Esophagus (tissue), 2 donors: Measurements from ENCODE around the gene RBPJL. TPM values are rescaled to one million over a fixed set of nuclear protein-coding genes. Genes with fewer than 3 reads are reported as not detected.

ENCODE experiments used
- H3K27ac ChIP-seq, 2 donors: one replicate each; pipeline ENCODE4 v1.5.1; 2013; ENCODE audit warnings: low read depth in 2 of 2, mild to moderate bottlenecking in 2 of 2, inconsistent platforms in 1 of 2, low read length in 1 of 2, moderate library complexity in 1 of 2
- H3K27me3 ChIP-seq, 2 donors: one replicate each; pipeline ENCODE4 v1.6.1; 2013; ENCODE audit warnings: low read length in 2 of 2, control low read depth in 1 of 2, mild to moderate bottlenecking in 1 of 2; ENCODE audit not compliant: insufficient read depth in 2 of 2, control insufficient read depth in 1 of 2
- H3K36me3 ChIP-seq, 2 donors: one replicate each; pipeline ENCODE4 v1.6.1; 2013; ENCODE audit warnings: low read length in 1 of 2; ENCODE audit not compliant: control insufficient read depth in 2 of 2, insufficient read depth in 2 of 2
- H3K4me1 ChIP-seq, 2 donors: one replicate each; pipeline ENCODE4 v1.6.1; 2013; ENCODE audit warnings: low read length in 1 of 2; ENCODE audit not compliant: control insufficient read depth in 2 of 2, insufficient read depth in 2 of 2
- H3K4me3 ChIP-seq, 2 donors: one replicate each; pipeline ENCODE4 v1.5.1; 2013; ENCODE audit warnings: low read length in 2 of 2, mild to moderate bottlenecking in 2 of 2, low read depth in 1 of 2, moderate library complexity in 1 of 2
- H3K9me3 ChIP-seq, 2 donors: one replicate each; pipeline ENCODE4 v1.6.1; 2013; ENCODE audit warnings: mild to moderate bottlenecking in 2 of 2, low read depth in 1 of 2, low read length in 1 of 2, moderate library complexity in 1 of 2; ENCODE audit not compliant: control insufficient read depth in 2 of 2, insufficient read depth in 1 of 2
- WGBS, 2 donors: extraction: QIAGEN DNeasy Blood & Tissue Kit; methylation state at CpG; one replicate each; pipeline ENCODE4 v1.1.7; 2013; 5-methylcytosine and 5-hydroxymethylcytosine counted together
- polyA plus RNA-seq, 2 donors: library from polyadenylated mRNA; stranded (reverse); fragments of 200-250 nt; gene quantifications; one replicate each; pipeline ENCODE4 v1.2.3, GENCODE V29; 2013
- donor health status: healthy with polysubstance abuse.
- donor health status: Bipolar disorder and iron deficiency.

RBPJL gene
- polyA plus RNA-seq: under 1 TPM; 0.04 TPM

- no peaks in the 10 kb centered on the region for H3K36me3 ChIP-seq
- H3K27me3 ChIP-seq: peaks cover 2% of the 10 kb centered on the region in 2 donors
- no peak within 1 kb of the TSS for H3K27ac ChIP-seq
- H3K4me1 ChIP-seq: peaks cover 0 to 7% of the 10 kb centered on the region in 2 donors
- H3K4me3 ChIP-seq: no peak within 1 kb of the TSS
- peaks cover 0 to 2% of the 10 kb centered on the region in 2 donors for H3K9me3 ChIP-seq
- 21 to 22% methylated on average over 40 to 41 of the region's 41 CpGs for WGBS, 2 donors
Measured at GRCh38 chr20:45306431-45306982, at the start of gene RBPJL. Gene RBPJL (plus strand): TSS chr20:45306840. CDS start chr20:45306923, 83 bp downstream.

- peaks cover 0 to 15% of the 10 kb centered on the region in 2 donors for H3K4me1 ChIP-seq
- WGBS, 2 donors: 52 to 64% methylated on average over 3 of the region's 3 CpGs
Measured at GRCh38 chr20:45257161-45257560, 49.5 kb upstream of the RBPJL start.

GRCh38 chr20:45257711-45258110 lies 48.9 kb upstream of the RBPJL start:
- Histone ChIP-seq H3K27ac (no peak overlapping the region), H3K9me3 (no peaks in the 10 kb centered on the region), H3K4me1 (peaks cover 0 to 12% of the 10 kb centered on the region in 2 donors), H3K36me3 (peaks cover 0 to 2% of the 10 kb centered on the region in 2 donors), H3K4me3 (no peak overlapping the region), H3K27me3 (no peaks in the 10 kb centered on the region)
- WGBS, 2 donors: 56 to 73% methylated on average over 7 of the region's 7 CpGs

More at GRCh38 chr20:45257161-45257560, 49.5 kb upstream of the RBPJL start:
- Histone ChIP-seq H3K27ac (no peak overlapping the region), H3K4me3 (no peak overlapping the region), H3K36me3 (peaks cover 0 to 3% of the 10 kb centered on the region in 2 donors), H3K9me3 (no peaks in the 10 kb centered on the region), H3K27me3 (no peaks in the 10 kb centered on the region)

- H3K4me1 ChIP-seq: peaks cover 0 to 8% of the 10 kb centered on the region in 2 donors
- H3K36me3 ChIP-seq: no peaks in the 10 kb centered on the region
- WGBS, 2 donors: 92% methylated on average over 3 of the region's 3 CpGs
- H3K4me3 ChIP-seq: no peak overlapping the region
- H3K27ac ChIP-seq: no peak overlapping the region
- H3K27me3 ChIP-seq: no peaks in the 10 kb centered on the region
- no peaks in the 10 kb centered on the region for H3K9me3 ChIP-seq
Measured at GRCh38 chr20:45258259-45258658, 48.4 kb upstream of the RBPJL start.

GRCh38 chr20:45258664-45259063 lies 48.0 kb upstream of the RBPJL start:
- H3K27me3 ChIP-seq: no peaks in the 10 kb centered on the region
- peaks cover 0 to 6% of the 10 kb centered on the region in 2 donors for H3K4me1 ChIP-seq
- 63 to 65% methylated on average over 2 of the region's 2 CpGs for WGBS, 2 donors
- no peaks in the 10 kb centered on the region for H3K36me3 ChIP-seq
- H3K4me3 ChIP-seq: no peak overlapping the region
- no peak overlapping the region for H3K27ac ChIP-seq
- H3K9me3 ChIP-seq: no peaks in the 10 kb centered on the region

- H3K4me1 ChIP-seq: no peaks in the 10 kb centered on the region
- 75 to 82% methylated on average over 3 of the region's 3 CpGs for whole genome bisulfite sequencing, 2 donors
- H3K36me3 ChIP-seq: no peaks in the 10 kb centered on the region
Measured at GRCh38 chr20:45263556-45264266, 42.9 kb upstream of the RBPJL start.

GRCh38 chr20:45266977-45267376 lies 39.7 kb upstream of the RBPJL start:
- Histone ChIP-seq H3K36me3 (no peaks in the 10 kb centered on the region), H3K9me3 (no peaks in the 10 kb centered on the region), H3K27ac (no peak overlapping the region), H3K27me3 (no peaks in the 10 kb centered on the region), H3K4me3 (no peak overlapping the region), H3K4me1 (no peaks in the 10 kb centered on the region)

More at GRCh38 chr20:45263556-45264266, 42.9 kb upstream of the RBPJL start:
- Histone ChIP-seq H3K9me3 (no peaks in the 10 kb centered on the region), H3K27me3 (no peaks in the 10 kb centered on the region), H3K27ac (no peak overlapping the region), H3K4me3 (no peak overlapping the region)

- no peak overlapping the region for H3K4me3 ChIP-seq
- 61 to 78% methylated on average over 3 of the region's 3 CpGs for WGBS, 2 donors
- H3K27me3 ChIP-seq: no peaks in the 10 kb centered on the region
- no peak overlapping the region for H3K27ac ChIP-seq
- H3K36me3 ChIP-seq: no peaks in the 10 kb centered on the region
- no peaks in the 10 kb centered on the region for H3K4me1 ChIP-seq
- no peaks in the 10 kb centered on the region for H3K9me3 ChIP-seq
Measured at GRCh38 chr20:45268531-45268930, 38.1 kb upstream of the RBPJL start.

- 84 to 86% methylated on average over 3 of the region's 3 CpGs for WGBS, 2 donors
- no peaks in the 10 kb centered on the region for H3K9me3 ChIP-seq
- no peaks in the 10 kb centered on the region for H3K27me3 ChIP-seq
- H3K36me3 ChIP-seq: no peaks in the 10 kb centered on the region
- no peak overlapping the region for H3K4me3 ChIP-seq
- H3K27ac ChIP-seq: no peak overlapping the region
- no peaks in the 10 kb centered on the region for H3K4me1 ChIP-seq
Measured at GRCh38 chr20:45269056-45269455, 37.6 kb upstream of the RBPJL start.
